Cardiac fibroblast (primary cell): Measurements from ENCODE around the gene WDR62.

Experiments used
- DNase-seq, 2 donors: peaks; one replicate each; pipeline versions ENCODE4 v3.0.0 to v3.0.0-alpha.2; 2010; ENCODE audit warnings: low read depth in 2 of 2
- H3K4me3 ChIP-seq, 2 donors: replicated peaks in 1 of 2; 1 replicate in 1 of 2; 2 replicates in 1 of 2; pipeline ENCODE4 v1.5.1; 2011; ENCODE audit warnings: low read depth in 2 of 2, low read length in 2 of 2, mild to moderate bottlenecking in 2 of 2, moderate library complexity in 1 of 2
- TF ChIP-seq, protein P1 (sequence below): IDR thresholded peaks from one replicate; pipeline ENCODE4 v1.5.1; 2011; ENCODE audit warnings: low read depth, mild to moderate bottlenecking, low read length, inconsistent platforms

Gene WDR62

GRCh38 chr19:36041831-36042230 is 12.9 kb upstream of the WDR62 start:
- TF ChIP-seq, protein P1, sequence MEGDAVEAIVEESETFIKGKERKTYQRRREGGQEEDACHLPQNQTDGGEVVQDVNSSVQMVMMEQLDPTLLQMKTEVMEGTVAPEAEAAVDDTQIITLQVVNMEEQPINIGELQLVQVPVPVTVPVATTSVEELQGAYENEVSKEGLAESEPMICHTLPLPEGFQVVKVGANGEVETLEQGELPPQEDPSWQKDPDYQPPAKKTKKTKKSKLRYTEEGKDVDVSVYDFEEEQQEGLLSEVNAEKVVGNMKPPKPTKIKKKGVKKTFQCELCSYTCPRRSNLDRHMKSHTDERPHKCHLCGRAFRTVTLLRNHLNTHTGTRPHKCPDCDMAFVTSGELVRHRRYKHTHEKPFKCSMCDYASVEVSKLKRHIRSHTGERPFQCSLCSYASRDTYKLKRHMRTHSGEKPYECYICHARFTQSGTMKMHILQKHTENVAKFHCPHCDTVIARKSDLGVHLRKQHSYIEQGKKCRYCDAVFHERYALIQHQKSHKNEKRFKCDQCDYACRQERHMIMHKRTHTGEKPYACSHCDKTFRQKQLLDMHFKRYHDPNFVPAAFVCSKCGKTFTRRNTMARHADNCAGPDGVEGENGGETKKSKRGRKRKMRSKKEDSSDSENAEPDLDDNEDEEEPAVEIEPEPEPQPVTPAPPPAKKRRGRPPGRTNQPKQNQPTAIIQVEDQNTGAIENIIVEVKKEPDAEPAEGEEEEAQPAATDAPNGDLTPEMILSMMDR = no peak
- peak; percentile 90 to 96 for DNase-seq
- no peak overlapping the region for H3K4me3 ChIP-seq

DNA sequence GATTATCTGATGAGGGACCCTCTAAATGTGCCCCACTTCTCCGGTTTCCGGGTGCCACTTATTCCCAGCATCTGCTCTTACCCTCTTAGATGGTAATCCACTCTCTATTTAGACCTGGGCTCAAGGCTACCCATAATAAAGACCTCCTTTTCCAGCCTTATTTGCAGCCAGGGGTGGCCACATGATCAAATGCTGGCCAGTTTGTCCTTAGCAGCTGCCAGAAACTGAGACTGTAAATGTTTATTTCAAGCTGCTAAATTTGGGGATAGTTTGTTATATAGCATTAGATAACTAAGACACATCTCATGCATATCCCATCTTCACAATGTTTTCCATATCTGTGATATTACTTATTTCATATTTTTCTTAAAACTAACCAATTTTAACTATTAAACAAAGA is 10.7 kb upstream of the WDR62 start:
- TF ChIP-seq, protein P1 = no peak
- DNase-seq = no peak
- H3K4me3 ChIP-seq = no peak overlapping the region

DNA sequence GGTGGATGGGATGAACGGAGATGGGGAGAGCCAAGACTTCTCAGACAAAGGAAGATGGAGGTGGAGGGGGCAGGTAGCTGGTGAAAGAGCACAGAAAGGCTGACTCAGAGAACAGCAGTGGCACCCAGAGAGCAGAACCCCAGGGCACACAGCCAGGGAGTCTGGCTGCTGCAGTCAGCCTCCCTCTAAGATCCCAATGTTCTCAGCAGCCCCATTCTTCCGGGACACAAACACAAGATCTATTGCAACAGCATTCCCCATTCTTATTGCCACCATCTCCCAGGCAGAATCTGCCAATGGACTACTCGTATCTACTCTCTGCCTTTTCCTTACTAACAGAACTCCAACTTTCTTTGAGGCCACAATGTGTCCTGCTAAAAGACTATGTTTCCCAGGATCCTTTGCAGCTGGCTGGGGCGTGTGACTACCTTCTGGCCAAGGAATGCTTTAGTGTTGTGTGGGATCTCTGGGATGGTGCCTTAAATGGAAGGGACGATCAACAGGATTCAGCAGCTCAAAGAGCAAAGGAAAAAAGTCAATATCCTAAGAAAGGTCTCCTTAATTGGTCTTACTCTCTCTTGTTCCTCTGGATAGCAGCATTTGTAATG is 8.2 kb upstream of the WDR62 start:
- TF ChIP-seq, protein P1 = no peak
- H3K4me3 ChIP-seq = no peak overlapping the region
- DNase-seq = peak; percentile 71 to 72

DNA sequence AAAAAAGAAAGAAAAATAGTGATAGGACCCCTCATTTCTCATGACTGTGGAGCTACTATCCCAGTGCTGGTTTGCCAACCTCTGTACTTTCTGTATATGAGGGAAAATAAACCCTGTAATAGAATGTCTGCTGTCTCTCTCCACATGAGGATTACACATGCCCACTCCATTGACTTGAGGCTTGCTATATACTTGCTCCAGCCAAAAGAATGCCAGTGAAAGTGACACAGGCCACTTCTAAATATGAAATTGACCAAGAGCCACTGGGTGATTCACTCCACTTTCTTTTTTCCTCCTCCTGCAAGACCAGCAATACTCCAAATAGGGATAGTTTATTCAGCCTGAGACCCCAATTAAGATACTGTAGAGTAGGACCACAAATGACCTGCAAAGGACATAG is 6.9 kb upstream of the WDR62 start:
- no peak for DNase-seq
- TF ChIP-seq, protein P1 = no peak
- no peak overlapping the region for H3K4me3 ChIP-seq

- peak in 1 of 2 donors; percentile 31 for DNase-seq
- no peak overlapping the region for H3K4me3 ChIP-seq
- TF ChIP-seq, protein P1 = no peak
Measured at GRCh38 chr19:36049080-36049698, 5.5 kb upstream of the WDR62 start.

DNA sequence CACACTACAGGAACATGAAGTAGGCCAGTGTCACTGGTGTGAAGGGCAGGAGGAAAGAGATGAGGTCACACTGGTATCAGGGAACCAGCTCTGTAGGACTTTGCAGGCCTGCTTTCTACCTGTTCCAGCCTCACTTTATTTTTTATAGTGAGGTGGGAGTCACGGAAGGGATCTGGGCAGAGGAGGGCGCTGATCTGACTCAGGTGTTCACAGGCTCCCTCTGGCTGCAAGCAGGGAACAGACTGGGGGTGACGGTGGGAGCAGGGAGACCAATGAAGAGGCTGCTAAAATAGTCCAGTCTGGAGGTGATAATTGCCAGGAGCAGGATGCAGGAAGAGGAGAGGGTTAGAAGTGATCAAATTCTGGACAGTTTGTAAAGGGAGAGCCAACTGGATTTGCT is 3.5 kb upstream of the WDR62 start:
- DNase-seq = no peak
- TF ChIP-seq, protein P1 = peak; percentile 41
- no peak overlapping the region for H3K4me3 ChIP-seq
